IMR-90 (cell line): ENCODE measurements around the gene NEAT1. TPM values are rescaled to one million over a fixed set of nuclear protein-coding genes. Genes with fewer than 3 reads are reported as not detected.

Experiments
- ATAC-seq: fragments of 200-7000 bp; cut with Tn5 transposase; 2 replicates; pipeline ENCODE4 v1.9.1; 2020; ENCODE audit warnings: low read depth, mild to moderate bottlenecking, moderate library complexity
- BruUV-seq: library from RNA; stranded (reverse); fragments of 400-500 nt; replicated peaks from 2 replicates; lab custom pipeline; 2021; lab: Mats Ljungman, UMichigan
- CTCF ChIA-PET: fragments of 300-600 bp; formaldehyde crosslinking; extraction: SDS; loops from one replicate; lab custom pipeline; 2021; ENCODE audit warnings: antibody characterized with exemption; lab: Yijun Ruan, JAX
- POLR2A ChIA-PET: fragments of 300-600 bp; sonication (Branson Sonifier 250); formaldehyde crosslinking; loops from one replicate; lab custom pipeline; 2022; ENCODE audit warnings: antibody characterized with exemption; ENCODE audit not compliant: unreplicated experiment; lab: Charles Lee
- DNase-seq: peaks from one replicate; pipeline ENCODE4 v3.0.0; 2013
- H2AFZ ChIP-seq: replicated peaks from 2 replicates; pipeline ENCODE3; 2013; ENCODE audit warnings: low read length, mild to moderate bottlenecking; ENCODE audit not compliant: poor library complexity
- H2AK5ac ChIP-seq: 2 replicates; pipeline ENCODE4 v1.6.1; 2013; ENCODE audit warnings: low read depth, low read length, inconsistent platforms
- H2AK9ac ChIP-seq: replicated peaks from 2 replicates; pipeline ENCODE3; 2013; ENCODE audit warnings: mild to moderate bottlenecking, low read depth, low read length, moderate library complexity; ENCODE audit not compliant: poor library complexity
- H2BK120ac ChIP-seq: 2 replicates; pipeline ENCODE4 v1.6.1; 2013; ENCODE audit warnings: low read depth, low read length, inconsistent platforms
- H2BK15ac ChIP-seq: 3 replicates; pipeline ENCODE4 v1.6.1; 2013; ENCODE audit warnings: low read depth, low read length, inconsistent platforms
- H2BK20ac ChIP-seq: 2 replicates; pipeline ENCODE4 v1.6.1; 2013; ENCODE audit warnings: low read depth, mild to moderate bottlenecking, inconsistent platforms, low read length, moderate library complexity
- H2BK5ac ChIP-seq: 2 replicates; pipeline ENCODE4 v1.6.1; 2013; ENCODE audit warnings: mild to moderate bottlenecking, low read depth, low read length, inconsistent platforms; ENCODE audit not compliant: poor library complexity, severe bottlenecking
- H3K14ac ChIP-seq: replicated peaks from 2 replicates; pipeline ENCODE4 v1.6.1; 2013; ENCODE audit warnings: low read depth, low read length, inconsistent platforms
- H3K18ac ChIP-seq: 2 replicates; pipeline ENCODE4 v1.6.1; 2013; ENCODE audit warnings: low read depth, low read length, control low read depth
- H3K23ac ChIP-seq: 2 replicates; pipeline ENCODE4 v1.6.1; 2013; ENCODE audit warnings: low read depth, low read length, inconsistent platforms
- H3K27ac ChIP-seq: 2 replicates; pipeline ENCODE4 v1.5.1; 2013; ENCODE audit warnings: mild to moderate bottlenecking, control low read depth, low read length; ENCODE audit not compliant: insufficient read depth
- H3K27me3 ChIP-seq: 2 replicates; pipeline ENCODE4 v1.6.1; 2013; ENCODE audit warnings: low read length; ENCODE audit not compliant: control insufficient read depth, insufficient read depth
- H3K36me3 ChIP-seq: 2 replicates; pipeline ENCODE4 v1.6.1; 2013; ENCODE audit warnings: low read length, mixed read lengths; ENCODE audit not compliant: control insufficient read depth, insufficient read depth
- H3K4ac ChIP-seq: 2 replicates; pipeline ENCODE4 v1.6.1; 2013; ENCODE audit warnings: low read depth, low read length, inconsistent platforms
- H3K4me1 ChIP-seq: 2 replicates; pipeline ENCODE4 v1.6.1; 2013; ENCODE audit warnings: low read length, mixed read lengths; ENCODE audit not compliant: control insufficient read depth, insufficient read depth
- H3K4me2 ChIP-seq: 2 replicates; pipeline ENCODE4 v1.6.1; 2013; ENCODE audit warnings: low read depth, mild to moderate bottlenecking, control low read depth, low read length, moderate library complexity
- H3K4me3 ChIP-seq: 2 replicates; pipeline ENCODE4 v1.5.1; 2013; ENCODE audit warnings: low read depth, mild to moderate bottlenecking, control low read depth, low read length, moderate library complexity; ENCODE audit not compliant: insufficient read depth
- H3K56ac ChIP-seq: 2 replicates; pipeline ENCODE4 v1.6.1; 2013; ENCODE audit warnings: low read length, inconsistent platforms; ENCODE audit not compliant: insufficient read depth; ENCODE audit errors: extremely low read depth
- H3K79me1 ChIP-seq, 2 experiments: 2 replicates each; pipeline ENCODE4 v1.6.1; 2013; ENCODE audit warnings: low read length in 2 of 2, inconsistent platforms in 1 of 2, low read depth in 1 of 2
- H3K9ac ChIP-seq: 2 replicates; pipeline ENCODE4 v1.6.1; 2013; ENCODE audit warnings: low read depth, low read length, control low read depth
- H3K9me1 ChIP-seq: 2 replicates; pipeline ENCODE4 v1.6.1; 2013; ENCODE audit warnings: low read length, inconsistent platforms; ENCODE audit not compliant: insufficient read depth
- H3K9me3 ChIP-seq: 2 replicates; pipeline ENCODE4 v1.6.1; 2013; ENCODE audit warnings: low read length; ENCODE audit not compliant: control insufficient read depth, insufficient read depth
- H4K20me1 ChIP-seq: 2 replicates; pipeline ENCODE4 v1.6.1; 2013; ENCODE audit warnings: low read length, inconsistent platforms; ENCODE audit not compliant: insufficient read depth
- H4K5ac ChIP-seq: 2 replicates; pipeline ENCODE4 v1.6.1; 2013; ENCODE audit warnings: mild to moderate bottlenecking, low read depth, low read length, control low read depth
- H4K8ac ChIP-seq, 2 experiments: 2 replicates each; pipeline ENCODE4 v1.6.1; 2013; ENCODE audit warnings: low read depth in 2 of 2, low read length in 2 of 2, control low read depth in 1 of 2, inconsistent platforms in 1 of 2
- H4K91ac ChIP-seq: 2 replicates; pipeline ENCODE4 v1.6.1; 2013; ENCODE audit warnings: low read depth, low read length, inconsistent platforms; ENCODE audit not compliant: insufficient read depth
- BHLHE40 ChIP-seq: fragments of 150-350 bp; IDR thresholded peaks from 2 replicates; pipeline ENCODE4 v1.6.1; 2016; ENCODE audit warnings: mild to moderate bottlenecking, low read depth, low read length
- ELK1 ChIP-seq: fragments of 150-350 bp; IDR thresholded peaks from 2 replicates; pipeline ENCODE4 v1.6.1; 2016; ENCODE audit warnings: low read depth, mild to moderate bottlenecking, low read length, moderate library complexity, borderline replicate concordance
- MAZ ChIP-seq: IDR thresholded peaks from 2 replicates; pipeline ENCODE4 v1.6.1; 2012; ENCODE audit warnings: low read depth, mild to moderate bottlenecking, low read length, improper control_type of control experiment, moderate library complexity, borderline replicate concordance
- MXI1 ChIP-seq: IDR thresholded peaks from 2 replicates; pipeline ENCODE4 v1.6.1; 2012; ENCODE audit warnings: low read depth, mild to moderate bottlenecking, low read length, moderate library complexity, borderline replicate concordance
- POLR2A ChIP-seq: IDR thresholded peaks from 2 replicates; pipeline ENCODE4 v1.6.1; 2012; ENCODE audit warnings: mild to moderate bottlenecking, low read depth, low read length
- RAD21 ChIP-seq: IDR thresholded peaks from 2 replicates; pipeline ENCODE4 v1.6.1; 2012; ENCODE audit warnings: low read length, improper control_type of control experiment
- RCOR1 ChIP-seq: IDR thresholded peaks from 2 replicates; pipeline ENCODE4 v1.6.1; 2012; ENCODE audit warnings: mild to moderate bottlenecking, low read length, improper control_type of control experiment; ENCODE audit not compliant: insufficient replicate concordance
- RFX5 ChIP-seq: IDR thresholded peaks from 2 replicates; pipeline ENCODE4 v1.8.0; 2012; ENCODE audit warnings: low read depth, mild to moderate bottlenecking, low read length, moderate library complexity
- SMC3 ChIP-seq: fragments of 150-350 bp; IDR thresholded peaks from 2 replicates; pipeline ENCODE4 v1.6.1; 2016; ENCODE audit warnings: low read depth, mild to moderate bottlenecking, antibody characterized with exemption, low read length, moderate library complexity
- WGBS, 2 experiments: methylation state at CpG; one replicate each; pipeline versions ENCODE4 v1.1.5 to v1.1.7; 2013; ENCODE audit warnings: missing lambda C conversion rate in 2 of 2; ENCODE audit not compliant: insufficient read length in 1 of 2; ENCODE audit errors: extremely low coverage in 2 of 2; 5-methylcytosine and 5-hydroxymethylcytosine counted together
- dilution Hi-C: fragments of 300-500 bp; cut with HindIII; formaldehyde crosslinking; loops from one replicate; pipeline ENCODE4 v1.14.3; 2018; ENCODE audit warnings: low sequenced_read_pairs; ENCODE audit not compliant: unreplicated experiment
- in situ Hi-C: fragments of 300-500 bp; cut with MboI; formaldehyde crosslinking; loops from 3 replicates; pipeline ENCODE4 v1.14.3; 2019; ENCODE audit warnings: low sequenced_read_pairs, inconsistent platforms, mixed read lengths
- intact Hi-C: fragments of 100-400 bp; cut with micrococcal nuclease; formaldehyde crosslinking; loops from 2 replicates; pipeline ENCODE4 v1.10.0; 2022
- polyA plus RNA-seq, 3 experiments: library from polyadenylated mRNA; depleted of rRNA; stranded (reverse); fragments of >200 nt; gene quantifications; 2 replicates each; pipeline ENCODE4 v1.2.3, GENCODE V29; 2012; ENCODE audit warnings: low replicate concordance in 1 of 3
- total RNA-seq: library from RNA; depleted of rRNA; stranded (reverse); fragments of >200 nt; gene quantifications from 2 replicates; pipeline ENCODE4 v1.2.3, GENCODE V29; 2012
- TF ChIP-seq, protein P1 (sequence below): fragments of 150-350 bp; IDR thresholded peaks from 2 replicates; pipeline ENCODE4 v1.6.1; 2017; ENCODE audit warnings: mild to moderate bottlenecking, antibody characterized with exemption, low read length, low read depth
- TF ChIP-seq, protein P2 (sequence below): conservative IDR thresholded peaks from 2 replicates; pipeline ENCODE4 v1.5.1; 2012; ENCODE audit warnings: mild to moderate bottlenecking, low read depth, low read length, improper control_type of control experiment

The NEAT1 gene
- total and polyA plus RNA-seq, 2 of the 4 experiments (the other 2 are of a cell fraction): 30.1 to 114 TPM

- no peaks in the 10 kb centered on the region for H3K9me3 ChIP-seq
- H2AK9ac ChIP-seq: no peak overlapping the region
- H3K14ac ChIP-seq: no peak overlapping the region
- H2AFZ ChIP-seq: no peak overlapping the region
- 87% methylated on average over 11 of the region's 13 CpGs; no CpG with 5 or more reads in 1 of the 2 experiments for WGBS, 2 experiments
- intact Hi-C loops: no loop called here
- H3K4me3 ChIP-seq: no peak overlapping the region
- H3K18ac ChIP-seq: no peak overlapping the region
- no peak overlapping the region for H2BK15ac ChIP-seq
- ChIA-PET POLR2A (no interaction called here), CTCF (interaction anchor here (2.3 kb wide), 1 partner anchor 12 kb away, joined by 6 read pairs; no protein-coding TSS in a partner anchor)
- H2AK5ac ChIP-seq: no peak overlapping the region
- peaks cover 9 to 32% of the 10 kb centered on the region in 2 experiments for H3K79me1 ChIP-seq
- H4K5ac ChIP-seq: no peak overlapping the region
- peaks cover 7% of the 10 kb centered on the region for H4K20me1 ChIP-seq
- no peak overlapping the region for H2BK20ac ChIP-seq
- DNase-seq (no peak), ATAC-seq (no peak)
- in situ Hi-C loops: no loop called here
- H3K4me2 ChIP-seq: no peak overlapping the region
- peaks cover 57% of the 10 kb centered on the region for H3K36me3 ChIP-seq
- H3K4me1 ChIP-seq: 0 out of 2 replicates have a peak, but pooled peaks cover 1% of the 10 kb centered on the region
- H3K56ac ChIP-seq: no peak overlapping the region
- H4K8ac ChIP-seq: no peak overlapping the region
- no peak overlapping the region for H3K27ac ChIP-seq
- H4K91ac ChIP-seq: no peak overlapping the region
- H3K9me1 ChIP-seq: peaks cover 4% of the 10 kb centered on the region
- dilution Hi-C loops: no loop called here
- H3K23ac ChIP-seq: no peak overlapping the region
- no peak overlapping the region for H3K4ac ChIP-seq
- H3K9ac ChIP-seq: no peak overlapping the region
- no peak overlapping the region for H2BK5ac ChIP-seq
- no peak overlapping the region for H2BK120ac ChIP-seq
- no peak for TF ChIP-seq RCOR1
- TF ChIP-seq SMC3: no peak
- TF ChIP-seq, protein P1, sequence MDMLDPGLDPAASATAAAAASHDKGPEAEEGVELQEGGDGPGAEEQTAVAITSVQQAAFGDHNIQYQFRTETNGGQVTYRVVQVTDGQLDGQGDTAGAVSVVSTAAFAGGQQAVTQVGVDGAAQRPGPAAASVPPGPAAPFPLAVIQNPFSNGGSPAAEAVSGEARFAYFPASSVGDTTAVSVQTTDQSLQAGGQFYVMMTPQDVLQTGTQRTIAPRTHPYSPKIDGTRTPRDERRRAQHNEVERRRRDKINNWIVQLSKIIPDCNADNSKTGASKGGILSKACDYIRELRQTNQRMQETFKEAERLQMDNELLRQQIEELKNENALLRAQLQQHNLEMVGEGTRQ: no peak
- no peak for TF ChIP-seq RFX5
- TF ChIP-seq BHLHE40: no peak
- no peak for TF ChIP-seq RAD21
- TF ChIP-seq ELK1: no peak
- TF ChIP-seq, protein P2, sequence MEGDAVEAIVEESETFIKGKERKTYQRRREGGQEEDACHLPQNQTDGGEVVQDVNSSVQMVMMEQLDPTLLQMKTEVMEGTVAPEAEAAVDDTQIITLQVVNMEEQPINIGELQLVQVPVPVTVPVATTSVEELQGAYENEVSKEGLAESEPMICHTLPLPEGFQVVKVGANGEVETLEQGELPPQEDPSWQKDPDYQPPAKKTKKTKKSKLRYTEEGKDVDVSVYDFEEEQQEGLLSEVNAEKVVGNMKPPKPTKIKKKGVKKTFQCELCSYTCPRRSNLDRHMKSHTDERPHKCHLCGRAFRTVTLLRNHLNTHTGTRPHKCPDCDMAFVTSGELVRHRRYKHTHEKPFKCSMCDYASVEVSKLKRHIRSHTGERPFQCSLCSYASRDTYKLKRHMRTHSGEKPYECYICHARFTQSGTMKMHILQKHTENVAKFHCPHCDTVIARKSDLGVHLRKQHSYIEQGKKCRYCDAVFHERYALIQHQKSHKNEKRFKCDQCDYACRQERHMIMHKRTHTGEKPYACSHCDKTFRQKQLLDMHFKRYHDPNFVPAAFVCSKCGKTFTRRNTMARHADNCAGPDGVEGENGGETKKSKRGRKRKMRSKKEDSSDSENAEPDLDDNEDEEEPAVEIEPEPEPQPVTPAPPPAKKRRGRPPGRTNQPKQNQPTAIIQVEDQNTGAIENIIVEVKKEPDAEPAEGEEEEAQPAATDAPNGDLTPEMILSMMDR: no peak
- no peak for TF ChIP-seq POLR2A
- TF ChIP-seq MAZ: no peak
- no peak for TF ChIP-seq MXI1
- BruUV-seq: no TSS peak
- no peaks in the 10 kb centered on the region for H3K27me3 ChIP-seq
Observed at GRCh38 chr11:65404210-65404609, 18.4 kb upstream of the NEAT1 start.
